ENCODE results near the gene FNDC3B.

GRCh38 chr3:172300187-172300586, 260.8 kb downstream of the FNDC3B start:
- no peak for TF ChIP-seq POLR2A (IDR thresholded peaks at IDR 0.05; ENCODE audit: low read depth)
- no peak for TF ChIP-seq CTCF (IDR thresholded peaks at IDR 0.05)

Data from esophagus muscularis mucosa (tissue), 3 donors.